Stomach (tissue), 4 donors: ENCODE data around the gene PPP2R3C.

Experiments used
- CTCF ChIP-seq, 7 experiments: fragments of 450-650 bp in 4 of 7; fragments of 200-600 bp in 3 of 7; sonication (generic) in 3 of 7; IDR thresholded peaks; one replicate each; pipeline ENCODE4 v1.5.1; 2016 to 2019; ENCODE audit warnings: antibody characterized with exemption in 7 of 7, control low read depth in 2 of 7, mild to moderate bottlenecking in 1 of 7
- EP300 ChIP-seq: sonication (generic); formaldehyde crosslinking; IDR thresholded peaks from one replicate; pipeline ENCODE4 v1.6.1; 2017; ENCODE audit warnings: antibody characterized with exemption
- POLR2A ChIP-seq, 4 donors: fragments of 450-650 bp; IDR thresholded peaks; one replicate each; pipeline ENCODE4 v1.6.1; 2016; ENCODE audit warnings: antibody characterized with exemption in 4 of 4, control low read depth in 2 of 4, mild to moderate bottlenecking in 1 of 4, moderate library complexity in 1 of 4

GRCh38 chr14:35050652-35051051 is 71.1 kb downstream of the PPP2R3C start:
- TF ChIP-seq EP300 (no peak), CTCF (IDR thresholded peaks at IDR 0.05) (no peak), POLR2A (IDR thresholded peaks at IDR 0.05) (no peak)
